SK-N-SH (cell line): ENCODE data around the gene PTK7. TPM values are rescaled to one million over a fixed set of nuclear protein-coding genes. Genes with fewer than 3 reads are reported as not detected.
"Not testable (repeated sequence)": the region's sequence is repeated elsewhere in the genome, so short reads cannot be mapped to it uniquely, and the experiment has no call there.

ENCODE experiments used
- CTCF ChIA-PET: fragments of 300-600, 350-600 bp; formaldehyde crosslinking; extraction: SDS; loops from one replicate; lab custom pipeline; 2021; lab: Yijun Ruan, JAX
- POLR2A ChIA-PET: fragments of 350-600 bp; sonication (Branson Sonifier 250); formaldehyde crosslinking; extraction: SDS; loops from one replicate; lab custom pipeline; 2020; ENCODE audit warnings: antibody characterized with exemption, inconsistent platforms; lab: Yijun Ruan, JAX
- DNase-seq: peaks from one replicate; pipeline ENCODE4 v3.0.0; 2012
- H2AFZ ChIP-seq: fragments of 200-600 bp; sonication (generic); 2 replicates; pipeline ENCODE4 v1.8.1; 2016; ENCODE audit warnings: antibody characterized with exemption, mild to moderate bottlenecking, low read depth
- H3F3A ChIP-seq: fragments of 200-600 bp; sonication (generic); replicated peaks from 2 replicates; pipeline ENCODE3; 2016; ENCODE audit warnings: antibody characterized with exemption, mild to moderate bottlenecking; ENCODE audit not compliant: insufficient read depth
- H3K27ac ChIP-seq, 2 experiments: fragments of 200-500 bp in 1 of 2; fragments of 200-600 bp in 1 of 2; sonication (Bioruptor generic) in 1 of 2; sonication (generic), shearing (Covaris generic) in 1 of 2; 2 replicates each; pipeline versions ENCODE4 v1.5.1 to v1.6.1; 2014 to 2016; ENCODE audit warnings: low read depth in 2 of 2, inconsistent platforms in 1 of 2, low read length in 1 of 2, mild to moderate bottlenecking in 1 of 2, mixed read lengths in 1 of 2
- H3K27me3 ChIP-seq: fragments of 200-600 bp; sonication (generic), shearing (Covaris generic); 2 replicates; pipeline ENCODE4 v1.6.1; 2016; ENCODE audit warnings: mixed run types; ENCODE audit not compliant: insufficient read depth
- H3K36me3 ChIP-seq, 2 experiments: fragments of 200-500 bp in 1 of 2; fragments of 200-600 bp in 1 of 2; sonication (Bioruptor generic) in 1 of 2; sonication (generic) in 1 of 2; replicated peaks in 1 of 2; 2 replicates each; pipeline versions ENCODE3 to v1.5.1; 2014 to 2016; ENCODE audit warnings: low read length in 1 of 2, mild to moderate bottlenecking in 1 of 2; ENCODE audit not compliant: insufficient read depth in 2 of 2, control insufficient read depth in 1 of 2
- H3K4me1 ChIP-seq, 2 experiments: fragments of 200-500 bp in 1 of 2; fragments of 200-600 bp in 1 of 2; sonication (Bioruptor generic) in 1 of 2; sonication (generic), shearing (Covaris generic) in 1 of 2; 2 replicates each; pipeline versions ENCODE4 v1.5.1 to v1.6.1; 2014 to 2016; ENCODE audit warnings: low read depth in 1 of 2, low read length in 1 of 2, mixed run types in 1 of 2; ENCODE audit not compliant: insufficient read depth in 2 of 2, control insufficient read depth in 1 of 2
- H3K4me2 ChIP-seq: fragments of 200-600 bp; sonication (generic), shearing (Covaris generic); 2 replicates; pipeline ENCODE4 v1.6.1; 2017; ENCODE audit warnings: mixed run types
- H3K4me3 ChIP-seq, 2 experiments: fragments of 200-500 bp in 1 of 2; fragments of 200-600 bp in 1 of 2; sonication (Bioruptor generic) in 1 of 2; sonication (generic), shearing (Covaris generic) in 1 of 2; 2 replicates each; pipeline versions ENCODE4 v1.5.1 to v1.8.1; 2014 to 2016; ENCODE audit warnings: low read depth in 2 of 2, inconsistent platforms in 1 of 2, low read length in 1 of 2, mild to moderate bottlenecking in 1 of 2, mixed read lengths in 1 of 2, moderate library complexity in 1 of 2
- H3K79me2 ChIP-seq: fragments of 200-600 bp; sonication (generic); 2 replicates; pipeline ENCODE4 v1.8.1; 2017; ENCODE audit warnings: mild to moderate bottlenecking; ENCODE audit not compliant: insufficient read depth
- H3K9ac ChIP-seq: fragments of 200-600 bp; sonication (generic); 2 replicates; pipeline ENCODE4 v1.6.1; 2017; ENCODE audit warnings: mixed run types
- H3K9me2 ChIP-seq: fragments of 200-600 bp; sonication (generic); 2 replicates; pipeline ENCODE4 v1.6.1; 2017; ENCODE audit warnings: mixed run types
- H3K9me3 ChIP-seq: fragments of 200-600 bp; sonication (generic); 2 replicates; pipeline ENCODE4 v1.6.1; 2017; ENCODE audit warnings: mixed run types, mild to moderate bottlenecking, moderate library complexity
- H4K20me1 ChIP-seq: fragments of 200-600 bp; sonication (generic); 2 replicates; pipeline ENCODE4 v1.6.1; 2017; ENCODE audit warnings: mild to moderate bottlenecking, mixed run types; ENCODE audit not compliant: insufficient read depth
- CHD2 ChIP-seq: fragments of 150-350 bp; IDR thresholded peaks from 2 replicates; pipeline ENCODE4 v1.6.1; 2018; ENCODE audit warnings: low read length; ENCODE audit not compliant: partially characterized antibody
- ELF1 ChIP-seq: IDR thresholded peaks from 2 replicates; pipeline ENCODE4 v1.4.0; 2012
- EP300 ChIP-seq, 2 experiments: IDR thresholded peaks; 2 replicates each; pipeline versions ENCODE4 v1.4.0 to v1.6.1; 2012; ENCODE audit warnings: borderline replicate concordance in 1 of 2, low read depth in 1 of 2, low read length in 1 of 2
- EZH2phosphoT487 ChIP-seq: fragments of 200-600 bp; sonication (generic); IDR thresholded peaks from 2 replicates; pipeline ENCODE4 v1.6.1; 2017; ENCODE audit warnings: low read depth, mixed run types, mild to moderate bottlenecking, antibody characterized with exemption, moderate library complexity, borderline replicate concordance
- FOSL2 ChIP-seq: IDR thresholded peaks from 2 replicates; pipeline ENCODE4 v1.4.0; 2012; ENCODE audit warnings: low read depth, mild to moderate bottlenecking, moderate library complexity, borderline replicate concordance
- FOXJ3 ChIP-seq: sonication (generic); formaldehyde crosslinking; IDR thresholded peaks from 2 replicates; pipeline ENCODE4 v1.5.1; 2020; ENCODE audit warnings: mild to moderate bottlenecking, missing genetic modification reagents
- FOXM1 ChIP-seq: IDR thresholded peaks from 2 replicates; pipeline ENCODE4 v1.4.0; 2012; ENCODE audit warnings: low read depth, mild to moderate bottlenecking
- GABPA ChIP-seq: IDR thresholded peaks from 2 replicates; pipeline ENCODE4 v1.4.0; 2012; ENCODE audit warnings: low read depth, mild to moderate bottlenecking
- MXI1 ChIP-seq: IDR thresholded peaks from 2 replicates; pipeline ENCODE4 v1.6.1; 2012; ENCODE audit warnings: mild to moderate bottlenecking, low read depth, low read length, improper control_type of control experiment
- NFIC ChIP-seq: IDR thresholded peaks from 2 replicates; pipeline ENCODE4 v1.4.0; 2012; ENCODE audit warnings: borderline replicate concordance
- REST ChIP-seq: IDR thresholded peaks from 2 replicates; pipeline ENCODE4 v1.6.1; 2012; ENCODE audit warnings: mild to moderate bottlenecking, low read depth, low read length, moderate library complexity
- SIN3A ChIP-seq: IDR thresholded peaks from 2 replicates; pipeline ENCODE4 v1.6.1; 2012; ENCODE audit warnings: low read depth, mild to moderate bottlenecking, low read length, moderate library complexity, borderline replicate concordance
- SMC3 ChIP-seq: IDR thresholded peaks from 2 replicates; pipeline ENCODE4 v1.6.1; 2012; ENCODE audit warnings: low read depth, low read length, improper control_type of control experiment
- USF1 ChIP-seq: IDR thresholded peaks from 2 replicates; pipeline ENCODE4 v1.4.0; 2012; ENCODE audit warnings: low read depth, borderline replicate concordance
- ZBTB33 ChIP-seq: IDR thresholded peaks from 2 replicates; pipeline ENCODE4 v1.4.0; 2012; ENCODE audit warnings: low read depth, borderline replicate concordance
- WGBS: methylation state at CpG from one replicate; pipeline ENCODE4 v1.1.6; 2017; ENCODE audit warnings: low lambda C conversion rate; 5-methylcytosine and 5-hydroxymethylcytosine counted together
- polyA plus RNA-seq, 3 experiments: library from polyadenylated mRNA; depleted of rRNA; stranded (reverse); fragments of >200 nt; gene quantifications; 2 replicates each; pipeline ENCODE4 v1.2.3, GENCODE V29; 2012
- TF ChIP-seq, protein P1 (sequence below): fragments of 150-350 bp; IDR thresholded peaks from 2 replicates; pipeline ENCODE4 v1.6.1; 2016; ENCODE audit warnings: mild to moderate bottlenecking, low read depth, low read length
- TF ChIP-seq, protein P2 (sequence below): IDR thresholded peaks from 2 replicates; pipeline ENCODE4; 2012

PTK7 gene
- polyA plus RNA-seq, 1 of the 3 experiments (the other 2 are of a cell fraction), result 105 TPM

DNA sequence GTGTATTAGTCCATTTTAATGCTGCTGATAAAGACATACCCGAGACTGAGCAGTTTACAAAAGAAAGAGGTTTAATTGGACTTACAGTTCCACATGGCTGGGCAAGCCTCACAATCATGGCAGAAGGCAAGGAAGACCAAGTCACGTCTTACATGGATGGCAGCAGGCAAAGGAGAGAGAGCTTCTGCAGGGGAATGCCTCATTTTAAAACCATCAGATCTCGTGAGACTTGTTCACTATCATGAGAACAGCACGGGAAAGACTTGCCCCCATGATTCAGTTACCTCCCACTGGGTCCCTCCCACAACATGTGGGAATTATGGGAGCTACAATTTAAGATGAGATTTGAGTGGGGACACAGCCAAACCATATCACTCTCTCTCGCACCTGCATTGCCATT, 55.3 kb downstream of the PTK7 start:
- H3F3A ChIP-seq, POLR2A ChIA-PET, H3K4me2 ChIP-seq, H3K27me3 ChIP-seq, H3K27ac ChIP-seq, H4K20me1 ChIP-seq, H3K9me2 ChIP-seq, H3K9ac ChIP-seq, H3K4me3 ChIP-seq, DNase-seq, H3K9me3 ChIP-seq, H2AFZ ChIP-seq: not testable (repeated sequence)
- CTCF ChIA-PET, result interaction anchor here (0.9 to 4.6 kb wide), 5 partner anchors 12 to 62 kb away, joined by 4 to 56 read pairs (median 6); no protein-coding TSS in a partner anchor
- WGBS, result 89% methylated on average over 4 of the region's 5 CpGs
- Histone ChIP-seq H3K79me2 (peaks cover 22% of the 10 kb centered on the region; the same call in 1 of the 2 replicates), H3K36me3 (peaks cover 13 to 14% of the 10 kb centered on the region in 2 experiments), H3K4me1 (peaks cover 7 to 23% of the 10 kb centered on the region in 2 experiments; a peak in 3 of 4 replicates)

GRCh38 chr6:43138267-43138666, 62.2 kb downstream of the PTK7 start:
- Histone ChIP-seq H3K4me2 (no peak overlapping the region), H3K27ac (no peak overlapping the region), H3K79me2 (no peaks in the 10 kb centered on the region), H3K9ac (no peak overlapping the region), H3K27me3 (no peaks in the 10 kb centered on the region), H3K9me2 (no peaks in the 10 kb centered on the region), H3F3A (peaks cover 9% of the 10 kb centered on the region), H3K36me3 (peaks cover 5 to 9% of the 10 kb centered on the region in 2 experiments), H3K4me3 (no peak overlapping the region), H3K9me3 (no peaks in the 10 kb centered on the region), H3K4me1 (peaks cover 2 to 6% of the 10 kb centered on the region in 2 experiments; a peak in 2 of 4 replicates), H2AFZ (no peak overlapping the region), H4K20me1 (no peaks in the 10 kb centered on the region)
- TF ChIP-seq, protein P1, sequence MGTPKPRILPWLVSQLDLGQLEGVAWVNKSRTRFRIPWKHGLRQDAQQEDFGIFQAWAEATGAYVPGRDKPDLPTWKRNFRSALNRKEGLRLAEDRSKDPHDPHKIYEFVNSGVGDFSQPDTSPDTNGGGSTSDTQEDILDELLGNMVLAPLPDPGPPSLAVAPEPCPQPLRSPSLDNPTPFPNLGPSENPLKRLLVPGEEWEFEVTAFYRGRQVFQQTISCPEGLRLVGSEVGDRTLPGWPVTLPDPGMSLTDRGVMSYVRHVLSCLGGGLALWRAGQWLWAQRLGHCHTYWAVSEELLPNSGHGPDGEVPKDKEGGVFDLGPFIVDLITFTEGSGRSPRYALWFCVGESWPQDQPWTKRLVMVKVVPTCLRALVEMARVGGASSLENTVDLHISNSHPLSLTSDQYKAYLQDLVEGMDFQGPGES, result no peak
- TF ChIP-seq GABPA (no peak), FOSL2 (no peak), NFIC (no peak), SMC3 (no peak), USF1 (no peak), EZH2phosphoT487 (no peak), EP300 (IDR thresholded peaks at IDR 0.05; ENCODE audit: borderline replicate concordance in 1 of 2, low read depth in 1 of 2, low read length in 1 of 2) (no peak), FOXJ3 (CRISPR knock-in tag) (no peak), ELF1 (no peak), CHD2 (no peak), REST (no peak), SIN3A (no peak), MXI1 (no peak), ZBTB33 (no peak), FOXM1 (no peak)
- TF ChIP-seq, protein P2, sequence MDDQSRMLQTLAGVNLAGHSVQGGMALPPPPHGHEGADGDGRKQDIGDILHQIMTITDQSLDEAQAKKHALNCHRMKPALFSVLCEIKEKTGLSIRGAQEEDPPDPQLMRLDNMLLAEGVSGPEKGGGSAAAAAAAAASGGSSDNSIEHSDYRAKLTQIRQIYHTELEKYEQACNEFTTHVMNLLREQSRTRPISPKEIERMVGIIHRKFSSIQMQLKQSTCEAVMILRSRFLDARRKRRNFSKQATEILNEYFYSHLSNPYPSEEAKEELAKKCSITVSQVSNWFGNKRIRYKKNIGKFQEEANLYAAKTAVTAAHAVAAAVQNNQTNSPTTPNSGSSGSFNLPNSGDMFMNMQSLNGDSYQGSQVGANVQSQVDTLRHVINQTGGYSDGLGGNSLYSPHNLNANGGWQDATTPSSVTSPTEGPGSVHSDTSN, result no peak
- 84% methylated on average over 3 of the region's 3 CpGs for WGBS
- ChIA-PET POLR2A (no interaction called here), CTCF (interaction anchor here (2.1 kb wide), 1 partner anchor 9 kb away, joined by 6 read pairs; no protein-coding TSS in a partner anchor)
- no peak for DNase-seq
